ENCODE data around the gene GALE.
"Not testable (repeated sequence)": the region's sequence is repeated elsewhere in the genome, so short reads cannot be mapped to it uniquely, and the experiment has no call there.

Gene GALE

DNA sequence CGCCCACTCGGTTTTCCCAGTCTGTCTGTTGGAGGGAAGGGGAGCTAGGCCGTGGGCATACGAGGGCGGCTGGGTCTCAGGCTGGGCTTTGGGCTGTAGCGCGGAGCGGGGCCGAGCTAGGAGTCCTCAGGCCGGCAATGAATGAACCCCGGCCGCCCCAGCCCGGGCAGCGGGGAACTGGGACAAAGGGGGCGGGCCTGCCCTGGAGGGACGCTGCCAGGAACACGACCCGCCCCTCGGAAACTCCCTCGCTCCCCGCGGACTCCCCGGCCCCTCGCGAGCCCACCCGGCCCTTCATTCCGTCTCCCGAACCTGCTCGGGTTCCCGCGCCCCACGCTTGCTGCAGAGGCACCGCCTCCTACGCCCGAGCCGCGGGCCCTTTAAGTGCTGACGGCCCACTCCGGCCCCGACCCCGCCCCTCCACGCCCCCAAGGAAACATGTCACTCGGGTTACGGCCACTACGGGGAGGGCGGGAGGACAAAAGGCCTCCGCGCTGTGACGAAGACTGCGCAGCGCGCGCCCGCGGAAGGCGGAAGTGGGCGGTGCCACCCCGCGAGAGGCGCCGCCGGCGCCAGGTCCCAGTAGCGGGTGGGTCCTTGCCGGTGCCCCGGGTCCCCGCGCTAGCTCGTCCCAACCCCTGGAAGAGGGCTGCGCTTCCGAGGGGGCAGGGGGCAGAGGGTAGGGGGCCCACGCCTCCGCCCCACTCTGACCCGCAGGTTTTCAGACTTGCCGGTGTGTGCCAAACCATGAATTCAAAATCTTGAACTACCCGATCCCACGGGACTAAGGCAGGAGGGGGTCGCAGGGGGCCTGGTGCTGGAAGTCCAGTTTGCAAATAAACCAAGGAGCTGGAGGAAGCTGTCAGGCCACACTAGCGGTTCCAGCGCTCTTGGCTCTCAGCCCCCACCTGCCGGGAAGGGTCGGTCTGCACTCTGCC lies at the start of gene GALE:
Gene GALE, minus strand, starts transcription at position 355 of the 938 bp plus-strand sequence. CDS start 1,747 bp downstream, outside the sequence.
- peak; percentile 95 for DNase-seq (ENCODE audit: low spot score)

- DNase-seq (ENCODE audit: low spot score) = no peak
These were observed 48.4 kb upstream of the GALE start for GRCh38 chr1:23848673-23849616.

GRCh38 chr1:23847482-23848095 lies 47.0 kb upstream of the GALE start:
- not testable (repeated sequence) for DNase-seq (ENCODE audit: low spot score)

- DNase-seq (ENCODE audit: low spot score) = no peak
These were observed 44.6 kb upstream of the GALE start for GRCh38 chr1:23845163-23845562.

DNA sequence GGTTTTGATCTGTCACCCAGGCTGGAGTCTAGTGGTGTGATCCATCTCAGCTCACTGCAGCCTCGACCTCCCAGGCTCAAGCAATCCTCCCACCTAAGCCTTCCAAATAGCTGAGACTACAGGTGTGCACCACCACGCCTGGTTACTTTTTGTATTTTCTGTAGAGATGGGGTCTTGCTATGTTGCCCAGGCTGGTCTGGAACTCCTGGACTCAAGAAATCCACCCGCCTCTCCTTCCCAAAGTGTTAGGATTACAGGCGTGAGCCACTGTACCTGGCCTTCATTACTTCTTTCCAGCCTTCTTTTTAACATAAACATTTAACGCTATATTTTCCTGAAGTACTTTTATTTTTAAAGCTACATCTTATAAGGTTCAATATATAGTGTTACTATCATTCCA lies 43.1 kb upstream of the GALE start:
- no peak for DNase-seq (ENCODE audit: low spot score)

DNA sequence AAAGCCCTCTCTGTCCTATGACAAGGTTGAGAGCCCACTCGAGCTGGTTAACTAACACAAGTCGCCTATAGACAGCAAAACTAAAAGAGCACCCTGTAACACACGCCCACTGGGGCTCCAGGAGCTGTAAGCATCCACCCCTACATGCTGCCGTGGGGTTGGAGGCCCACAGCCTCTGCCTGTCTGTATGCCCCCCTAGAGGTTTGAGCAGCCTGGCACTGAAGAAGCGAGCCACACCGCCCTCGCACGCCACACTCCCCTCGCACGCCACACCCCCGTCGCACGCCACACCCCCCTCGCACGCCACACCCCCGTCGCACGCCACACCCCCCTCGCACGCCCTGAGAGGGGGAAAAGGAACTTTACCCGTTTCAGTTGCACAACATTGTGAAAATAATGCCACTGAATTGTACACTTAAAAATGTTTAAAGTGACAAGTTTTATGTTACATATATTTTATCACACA lies 37.9 kb upstream of the GALE start:
- peak; percentile 61 for DNase-seq (ENCODE audit: low spot score)

DNA sequence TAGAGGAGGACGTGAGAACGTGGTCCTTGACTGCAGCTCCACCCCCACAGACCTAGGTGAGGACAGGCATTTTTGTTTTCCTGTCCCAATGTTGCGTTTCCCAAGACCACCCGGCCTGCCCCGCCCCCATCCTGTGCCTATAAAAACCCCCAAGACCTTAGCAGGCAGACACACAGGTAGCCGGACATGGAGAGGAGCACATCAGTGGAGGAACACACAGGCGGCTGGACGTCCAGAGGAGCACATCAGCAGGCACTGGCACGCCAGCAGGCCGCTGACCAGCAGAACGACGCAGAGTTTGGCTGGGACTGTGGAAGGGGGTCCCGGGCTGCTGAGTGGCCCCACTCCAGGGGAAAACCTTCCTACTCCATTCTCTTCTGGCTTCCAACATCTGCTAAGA lies 37.4 kb upstream of the GALE start:
- DNase-seq (ENCODE audit: low spot score) = no peak

DNA sequence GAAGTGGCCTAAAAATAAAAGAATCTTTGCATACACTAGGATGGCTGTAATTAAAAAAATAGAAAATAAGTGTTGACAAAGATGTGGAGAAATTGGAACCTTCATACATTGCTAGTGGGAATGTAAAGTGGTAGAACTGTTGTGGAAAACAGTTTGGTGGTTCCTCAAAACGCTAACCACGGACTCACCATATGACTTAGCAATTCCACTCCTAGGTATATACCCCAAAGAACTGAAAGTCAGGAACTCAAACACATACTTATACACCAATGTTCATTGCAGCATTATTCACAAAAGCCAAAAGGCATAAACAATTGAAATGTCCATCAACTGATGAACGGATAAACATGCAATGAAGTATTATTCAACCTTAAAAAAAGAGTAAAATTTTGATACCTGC lies 35.5 kb upstream of the GALE start:
- DNase-seq (ENCODE audit: low spot score) = no peak

DNA sequence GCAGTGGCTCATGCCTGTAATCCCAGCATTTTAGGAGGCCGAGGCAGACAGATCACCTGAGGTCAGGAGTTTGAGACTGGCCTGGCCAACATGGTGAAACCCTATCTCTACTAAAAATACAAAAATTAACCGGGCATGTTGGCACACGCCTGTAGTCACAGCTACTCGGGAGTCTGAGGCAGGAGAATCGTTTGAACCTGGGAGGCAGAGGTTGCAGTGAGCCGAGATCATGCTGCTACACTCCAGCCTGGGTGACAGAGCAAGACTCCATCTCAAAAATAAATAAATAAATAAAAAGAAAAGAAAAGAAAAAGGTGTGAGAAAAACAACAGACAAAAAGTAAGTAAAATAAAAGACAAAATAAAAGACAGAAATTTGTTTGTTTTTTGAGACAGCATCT lies 33.6 kb upstream of the GALE start:
- not testable (repeated sequence) for DNase-seq (ENCODE audit: low spot score)

- DNase-seq (ENCODE audit: low spot score) = no peak
These were observed 27.2 kb upstream of the GALE start for GRCh38 chr1:23827717-23828116.

- DNase-seq (ENCODE audit: low spot score) = not testable (repeated sequence)
These were observed 26.0 kb upstream of the GALE start for GRCh38 chr1:23826590-23826989.

DNA sequence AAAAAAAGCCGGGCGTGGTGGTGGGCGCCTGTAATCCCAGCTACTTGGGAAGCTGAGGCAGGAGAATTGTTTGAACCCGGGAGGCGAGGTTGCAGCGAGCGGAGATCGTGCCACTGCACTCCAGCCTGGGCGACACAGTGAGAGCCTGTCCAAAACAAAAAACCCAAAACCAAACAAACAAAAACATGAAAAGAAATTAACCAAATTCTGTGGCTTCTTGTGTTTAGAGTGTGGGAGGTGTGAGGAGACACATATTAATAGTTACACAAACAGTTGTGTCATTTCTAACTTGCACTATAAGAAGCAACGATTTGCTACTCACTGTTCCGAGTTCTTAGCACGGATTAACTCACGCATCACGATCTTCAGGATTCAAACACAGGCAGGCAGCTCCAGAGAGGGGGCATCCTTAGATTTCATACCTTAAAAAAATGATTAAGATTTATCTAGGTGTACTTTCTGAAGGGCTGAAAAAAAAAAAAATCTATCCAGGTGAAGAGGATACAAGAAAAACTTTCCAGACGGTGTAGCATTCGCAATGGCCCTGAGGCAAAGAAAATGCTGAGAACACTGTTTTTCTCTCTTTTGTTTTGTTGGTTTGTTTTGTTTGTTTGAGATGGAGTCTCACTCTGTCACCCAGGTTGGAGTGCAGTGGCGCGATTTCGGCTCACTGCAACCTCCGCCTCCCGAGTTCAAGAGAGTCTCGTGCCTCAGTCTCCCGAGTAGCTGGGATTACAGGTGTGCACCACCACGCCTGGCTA lies 25.4 kb upstream of the GALE start:
- DNase-seq (ENCODE audit: low spot score) = no peak

GRCh38 chr1:23825076-23825761 lies 24.7 kb upstream of the GALE start, which contains the start of gene HMGCL:
Gene HMGCL (minus strand): TSS chr1:23825429. CDS start chr1:23825415, 14 bp downstream.
- peak; percentile 93 for DNase-seq (ENCODE audit: low spot score)

DNA sequence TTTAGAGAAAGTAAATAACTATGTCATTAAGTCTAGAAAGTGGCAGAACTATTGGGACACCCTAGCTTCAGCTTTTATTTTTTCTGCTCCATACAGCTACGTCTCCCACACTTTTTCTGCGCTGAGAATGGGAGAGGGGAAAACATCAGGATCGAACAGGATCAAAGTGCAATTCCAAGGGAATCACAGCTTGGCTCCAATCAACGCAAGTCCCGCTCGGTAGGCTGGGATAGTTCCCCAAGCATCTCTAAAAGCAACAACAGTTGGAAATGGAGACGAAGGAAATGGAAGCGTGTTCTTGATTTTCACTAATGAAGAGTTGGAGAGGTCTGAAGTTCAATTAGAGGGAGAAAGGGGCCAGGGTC lies 24.1 kb upstream of the GALE start:
- DNase-seq (ENCODE audit: low spot score) = no peak

GRCh38 chr1:23823767-23824166 lies 23.2 kb upstream of the GALE start:
- no peak for DNase-seq (ENCODE audit: low spot score)

GRCh38 chr1:23817633-23818032 lies 17.1 kb upstream of the GALE start:
- no peak for DNase-seq (ENCODE audit: low spot score)

DNA sequence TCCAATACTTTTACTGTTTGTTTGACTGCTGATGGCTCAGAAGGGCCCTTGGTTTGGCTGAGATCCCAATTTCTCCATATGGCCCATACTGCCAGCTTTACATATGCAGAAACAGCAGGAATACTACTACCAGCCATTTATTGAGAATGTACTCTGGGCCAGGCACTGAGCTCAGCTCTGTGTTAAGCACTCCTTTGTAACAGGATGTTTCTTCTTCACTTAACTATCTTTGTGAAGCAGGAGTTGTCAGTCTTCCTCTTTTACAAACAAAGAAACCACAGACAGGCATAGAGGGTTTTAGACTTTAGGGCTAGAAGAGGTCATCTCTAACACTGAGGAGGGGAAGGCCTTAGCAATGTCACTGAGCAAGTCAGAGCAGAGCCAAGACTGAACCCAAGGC lies 16.4 kb upstream of the GALE start:
- DNase-seq (ENCODE audit: low spot score) = no peak

GRCh38 chr1:23816361-23816760 lies 15.8 kb upstream of the GALE start:
- DNase-seq (ENCODE audit: low spot score) = no peak

- no peak for DNase-seq (ENCODE audit: low spot score)
These were observed 13.5 kb upstream of the GALE start for GRCh38 chr1:23814016-23814415.

GRCh38 chr1:23810818-23811540 lies 10.4 kb upstream of the GALE start:
- DNase-seq (ENCODE audit: low spot score) = peak; percentile 68
